Right lobe of liver (tissue), 4 donors: ENCODE data around the gene CEP112.

Source experiments
- POLR2A ChIP-seq: fragments of 450-650 bp; IDR thresholded peaks from one replicate; pipeline ENCODE4 v1.6.1; 2017; ENCODE audit warnings: antibody characterized with exemption, mild to moderate bottlenecking
- TF ChIP-seq, protein P1 (sequence below), 4 donors: fragments of 200-600 bp in 3 of 4; fragments of 450-650 bp in 1 of 4; IDR thresholded peaks; one replicate each; pipeline versions ENCODE4 v1.5.1 to v1.8.0; 2016 to 2022; ENCODE audit warnings: antibody characterized with exemption in 4 of 4, mild to moderate bottlenecking in 2 of 4
- donor health status: DM: no; HTN: no; CAD: no.
- donor health status: DM: no; HTN: no; CAD: no.
- donor health status: DM: no; HTN: yes; CAD: no.

DNA sequence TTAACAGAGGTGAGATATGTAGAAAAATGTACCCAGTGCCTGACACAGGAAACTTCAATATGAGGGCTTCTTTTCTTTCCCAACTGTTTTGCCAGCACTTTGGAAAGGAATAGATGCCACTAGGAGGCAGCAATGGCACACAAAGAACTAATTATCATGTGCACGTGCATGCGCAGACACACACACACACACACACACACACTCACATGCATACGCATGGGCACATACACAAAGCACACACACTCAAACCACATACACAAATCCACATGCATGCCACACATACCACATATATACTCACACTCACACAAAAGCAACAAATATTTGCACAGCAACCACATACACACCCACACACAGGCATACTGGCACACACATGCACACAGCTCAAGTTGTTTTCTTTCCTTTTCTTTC lies 8.8 kb upstream of the CEP112 start:
- TF ChIP-seq, protein P1, sequence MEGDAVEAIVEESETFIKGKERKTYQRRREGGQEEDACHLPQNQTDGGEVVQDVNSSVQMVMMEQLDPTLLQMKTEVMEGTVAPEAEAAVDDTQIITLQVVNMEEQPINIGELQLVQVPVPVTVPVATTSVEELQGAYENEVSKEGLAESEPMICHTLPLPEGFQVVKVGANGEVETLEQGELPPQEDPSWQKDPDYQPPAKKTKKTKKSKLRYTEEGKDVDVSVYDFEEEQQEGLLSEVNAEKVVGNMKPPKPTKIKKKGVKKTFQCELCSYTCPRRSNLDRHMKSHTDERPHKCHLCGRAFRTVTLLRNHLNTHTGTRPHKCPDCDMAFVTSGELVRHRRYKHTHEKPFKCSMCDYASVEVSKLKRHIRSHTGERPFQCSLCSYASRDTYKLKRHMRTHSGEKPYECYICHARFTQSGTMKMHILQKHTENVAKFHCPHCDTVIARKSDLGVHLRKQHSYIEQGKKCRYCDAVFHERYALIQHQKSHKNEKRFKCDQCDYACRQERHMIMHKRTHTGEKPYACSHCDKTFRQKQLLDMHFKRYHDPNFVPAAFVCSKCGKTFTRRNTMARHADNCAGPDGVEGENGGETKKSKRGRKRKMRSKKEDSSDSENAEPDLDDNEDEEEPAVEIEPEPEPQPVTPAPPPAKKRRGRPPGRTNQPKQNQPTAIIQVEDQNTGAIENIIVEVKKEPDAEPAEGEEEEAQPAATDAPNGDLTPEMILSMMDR (IDR thresholded peaks at IDR 0.05): peak; percentile 60 to 87 (median 71)
- no peak for TF ChIP-seq POLR2A
